Measurements from ENCODE around the gene HYAL2. TPM values are rescaled to one million over a fixed set of nuclear protein-coding genes. Genes with fewer than 3 reads are reported as not detected.

The HYAL2 gene
- total and polyA plus RNA-seq, 9 of the 15 experiments (the other 6 are each of a cell fraction or from before 2014, with no cell fraction given), result 0.36 to 22.7 (median 11.4) TPM; not detected in 1

DNA sequence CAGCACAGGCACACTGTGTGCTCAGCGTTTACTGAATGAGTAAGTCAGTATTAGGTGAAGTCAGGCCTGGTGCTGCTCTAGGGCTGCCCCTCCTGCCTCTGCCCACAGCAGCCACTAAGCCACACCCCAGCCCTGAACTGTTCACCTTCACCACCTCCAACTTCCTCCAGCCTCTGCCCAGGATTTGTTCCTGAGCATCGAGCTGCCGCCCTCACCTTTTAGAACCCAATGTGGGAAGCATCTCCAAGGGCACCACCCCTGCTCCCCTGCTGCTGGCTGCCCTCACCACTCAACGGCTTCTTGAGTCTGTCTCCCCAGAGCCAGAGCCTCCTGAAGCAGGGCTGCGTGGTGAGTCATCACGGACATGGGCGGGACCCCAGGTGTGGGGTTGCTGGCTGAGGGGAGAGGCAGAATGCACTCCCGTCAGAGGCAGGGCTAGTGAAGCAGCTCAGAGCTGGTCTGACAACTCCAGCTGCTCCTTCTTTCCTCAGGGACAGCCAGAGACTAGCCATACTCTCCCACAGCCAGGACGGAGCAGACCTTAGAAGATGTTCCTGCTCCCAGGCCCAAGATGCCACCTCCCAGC is 5.8 kb downstream of the HYAL2 start (continued):
- TF ChIP-seq SETDB1 (IDR thresholded peaks at IDR 0.05; ENCODE audit: low read length) (no peak), SMARCE1 (IDR thresholded peaks at IDR 0.05) (0 out of 2 replicates have a peak, but pooled peaks have one; percentile 39), RFX1 (IDR thresholded peaks at IDR 0.05) (no peak), DMBX1 (CRISPR knock-in tag; IDR thresholded peaks at IDR 0.05; ENCODE audit: borderline replicate concordance) (no peak), RBM39 (optimal IDR thresholded peaks at IDR 0.05; ENCODE audit: low read depth, low read length) (no peak), RBM34 (IDR thresholded peaks at IDR 0.05; ENCODE audit: borderline replicate concordance, insufficient read depth, low read length) (no peak), ILK (tag; IDR thresholded peaks at IDR 0.05; ENCODE audit: borderline replicate concordance, low read depth) (no peak), SMARCC2 (IDR thresholded peaks at IDR 0.05; ENCODE audit: low read depth) (no peak), SREBF2 (CRISPR knock-in tag; IDR thresholded peaks at IDR 0.05) (no peak), ZNF77 (CRISPR knock-in tag; IDR thresholded peaks at IDR 0.05) (no peak), CBX8 (IDR thresholded peaks at IDR 0.05; ENCODE audit: borderline replicate concordance, extremely low read depth, low read depth, low read length, poor library complexity, severe bottlenecking) (no peak), TAF15 (IDR thresholded peaks at IDR 0.05; ENCODE audit: low read depth, low read length) (no peak), ZNF232 (CRISPR knock-in tag; IDR thresholded peaks at IDR 0.05) (no peak), HNRNPL (IDR thresholded peaks at IDR 0.05; ENCODE audit: low read depth, low read length) (no peak), FOXJ2 (tag; IDR thresholded peaks at IDR 0.05) (no peak), FOXP4 (CRISPR knock-in tag; IDR thresholded peaks at IDR 0.05; ENCODE audit: borderline replicate concordance) (no peak), NBN (IDR thresholded peaks at IDR 0.05; ENCODE audit: low read depth) (no peak), SPI1 (IDR thresholded peaks at IDR 0.05; ENCODE audit: borderline replicate concordance, low read depth, low read length) (no peak), CBX2 (IDR thresholded peaks at IDR 0.05; ENCODE audit: insufficient read depth, low read length, poor library complexity, severe bottlenecking) (no peak), HNRNPUL1 (IDR thresholded peaks at IDR 0.05; ENCODE audit: low read length) (no peak), HCFC1 (IDR thresholded peaks at IDR 0.05; ENCODE audit: low read depth, low read length) (no peak), NFATC3 (IDR thresholded peaks at IDR 0.05) (no peak), ZNF280B (CRISPR knock-in tag; IDR thresholded peaks at IDR 0.05) (no peak)
